ENCODE data around the gene CNTNAP2. TPM values are rescaled to one million over a fixed set of nuclear protein-coding genes. Genes with fewer than 3 reads are reported as not detected.

CNTNAP2 gene
- total and polyA plus RNA-seq, 9 of the 15 experiments (the other 6 are each of a cell fraction or from before 2014, with no cell fraction given), result 0.04 to 0.62 (median 0.09) TPM; not detected in 4

GRCh38 chr7:148121847-148122246 is 2005.2 kb downstream of the CNTNAP2 start:
- in situ Hi-C loops (cut with MboI) (no loop called here), intact Hi-C loops (cut with micrococcal nuclease) (no loop called here)
- Histone ChIP-seq H3K27me3 (ENCODE audit: control insufficient read depth in 2 of 2, insufficient read depth in 2 of 2, low read length in 2 of 2) (no peaks in the 10 kb centered on the region; a peak in 1 of 5 replicates), H4K20me1 (replicated peaks; ENCODE audit: control insufficient read depth, insufficient read depth, low read length) (no peaks in the 10 kb centered on the region), H3K27ac (ENCODE audit: extremely low read depth, low read depth, low read length) (no peak overlapping the region), H3K4me2 (ENCODE audit: insufficient read depth, low read length) (no peak overlapping the region), H3K4me3 (no peak overlapping the region), H3K9me1 (ENCODE audit: control insufficient read depth, insufficient read depth, low read length) (no peaks in the 10 kb centered on the region), H3K4me1 (replicated peaks in 1 of 2; ENCODE audit: control insufficient read depth in 2 of 2, insufficient read depth in 2 of 2, low read length in 2 of 2) (no peaks in the 10 kb centered on the region), H3K9me3 (replicated peaks; ENCODE audit: control insufficient read depth, insufficient read depth, low read depth, low read length) (no peaks in the 10 kb centered on the region), H3K79me2 (ENCODE audit: control insufficient read depth, insufficient read depth, low read length) (no peaks in the 10 kb centered on the region), H2AFZ (ENCODE audit: low read depth, low read length) (no peak overlapping the region), H3K36me3 (ENCODE audit: control insufficient read depth, insufficient read depth, low read length) (no peaks in the 10 kb centered on the region), H3K9ac (ENCODE audit: insufficient read depth in 1 of 2, low read depth in 2 of 2, low read length in 2 of 2) (no peak overlapping the region)
- TF ChIP-seq ZSCAN29 (IDR thresholded peaks at IDR 0.05) (no peak), NELFE (IDR thresholded peaks at IDR 0.05; ENCODE audit: insufficient read depth, insufficient read length) (no peak), EP300 (IDR thresholded peaks at IDR 0.05; ENCODE audit: low read length) (no peak), BRF1 (IDR thresholded peaks at IDR 0.05; ENCODE audit: borderline replicate concordance, extremely low read depth, insufficient read length) (no peak), ZBTB11 (CRISPR knock-in tag; IDR thresholded peaks at IDR 0.05) (no peak), SMARCC2 (IDR thresholded peaks at IDR 0.05; ENCODE audit: low read depth) (no peak), RAD21 (CRISPR knock-in tag; conservative IDR thresholded peaks at IDR 0.05 in 1 of 2, IDR thresholded peaks at IDR 0.05 in 1 of 2) (no peak)
- DNase-seq (ENCODE audit: extremely low read depth in 1 of 4, low spot score in 3 of 4), result no peak
- POLR2A ChIA-PET, result interaction anchor here (0.7 kb wide), 1 partner anchor 138 kb away, joined by 3 read pairs; no protein-coding TSS in a partner anchor
- no TSS peak for BruUV-seq (replicated peaks)
- ATAC-seq, result no peak
- CTCF ChIA-PET (ENCODE audit: low intra/inter-chr PET ratio), result no interaction called here
- no peak for FAIRE-seq
- WGBS (ENCODE audit: insufficient coverage, low coverage, missing lambda C conversion rate), result 0% methylated on average over 4 of the region's 4 CpGs
